Neural cell (in vitro differentiated cells): ENCODE results near the gene REPIN1.

Source experiments
- MXI1 ChIP-seq: fragments of 450-650 bp; conservative IDR thresholded peaks from 2 replicates; pipeline ENCODE4 v1.6.1; 2014; ENCODE audit warnings: antibody characterized with exemption, mild to moderate bottlenecking; ENCODE audit not compliant: poor library complexity, severe bottlenecking
- POLR2AphosphoS5 ChIP-seq: IDR thresholded peaks from 2 replicates; pipeline ENCODE4 v1.6.1; 2012
- RAD21 ChIP-seq: fragments of 450-650 bp; conservative IDR thresholded peaks from 2 replicates; pipeline ENCODE4 v1.6.1; 2014; ENCODE audit warnings: antibody characterized with exemption, mild to moderate bottlenecking, moderate library complexity
- TF ChIP-seq, protein P1 (sequence below): fragments of 450-650 bp; IDR thresholded peaks from 2 replicates; pipeline ENCODE4 v1.5.1; 2014; ENCODE audit warnings: antibody characterized with exemption, mild to moderate bottlenecking, moderate library complexity; ENCODE audit not compliant: poor library complexity, severe bottlenecking

GRCh38 chr7:150367677-150368095 lies 936 bp upstream of the REPIN1 start:
- TF ChIP-seq, protein P1, sequence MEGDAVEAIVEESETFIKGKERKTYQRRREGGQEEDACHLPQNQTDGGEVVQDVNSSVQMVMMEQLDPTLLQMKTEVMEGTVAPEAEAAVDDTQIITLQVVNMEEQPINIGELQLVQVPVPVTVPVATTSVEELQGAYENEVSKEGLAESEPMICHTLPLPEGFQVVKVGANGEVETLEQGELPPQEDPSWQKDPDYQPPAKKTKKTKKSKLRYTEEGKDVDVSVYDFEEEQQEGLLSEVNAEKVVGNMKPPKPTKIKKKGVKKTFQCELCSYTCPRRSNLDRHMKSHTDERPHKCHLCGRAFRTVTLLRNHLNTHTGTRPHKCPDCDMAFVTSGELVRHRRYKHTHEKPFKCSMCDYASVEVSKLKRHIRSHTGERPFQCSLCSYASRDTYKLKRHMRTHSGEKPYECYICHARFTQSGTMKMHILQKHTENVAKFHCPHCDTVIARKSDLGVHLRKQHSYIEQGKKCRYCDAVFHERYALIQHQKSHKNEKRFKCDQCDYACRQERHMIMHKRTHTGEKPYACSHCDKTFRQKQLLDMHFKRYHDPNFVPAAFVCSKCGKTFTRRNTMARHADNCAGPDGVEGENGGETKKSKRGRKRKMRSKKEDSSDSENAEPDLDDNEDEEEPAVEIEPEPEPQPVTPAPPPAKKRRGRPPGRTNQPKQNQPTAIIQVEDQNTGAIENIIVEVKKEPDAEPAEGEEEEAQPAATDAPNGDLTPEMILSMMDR: no peak
- no peak for TF ChIP-seq MXI1
- no peak for TF ChIP-seq RAD21
- TF ChIP-seq POLR2AphosphoS5: no peak
